K562 (cell line): ENCODE results near the gene KLHL22. TPM values are rescaled to one million over a fixed set of nuclear protein-coding genes. Genes with fewer than 3 reads are reported as not detected.

Source experiments
- FOXK2 ChIP-seq, 2 experiments: fragments of 450-650 bp; IDR thresholded peaks in 1 of 2; conservative IDR thresholded peaks in 1 of 2; 2 replicates each; pipeline ENCODE4 v1.6.1; 2016; ENCODE audit warnings: low read depth in 2 of 2, mild to moderate bottlenecking in 1 of 2
- HDAC8 ChIP-seq: fragments of 450-650 bp; IDR thresholded peaks from 2 replicates; pipeline ENCODE4 v1.6.1; 2016; ENCODE audit warnings: mild to moderate bottlenecking, missing genetic modification characterization, moderate library complexity, missing compliant biosample characterization
- HMG20B ChIP-seq: fragments of 250-450 bp; sonication (Bioruptor Pico); IDR thresholded peaks from 2 replicates; pipeline ENCODE4 v1.5.0; 2021; ENCODE audit warnings: mild to moderate bottlenecking
- IRF2 ChIP-seq: sonication (generic); formaldehyde crosslinking; IDR thresholded peaks from 2 replicates; pipeline ENCODE4 v1.8.1; 2022; ENCODE audit warnings: mild to moderate bottlenecking, missing genetic modification reagents
- MTA1 ChIP-seq: fragments of 450-650 bp; IDR thresholded peaks from 2 replicates; pipeline ENCODE4 v1.6.1; 2017; ENCODE audit warnings: borderline replicate concordance
- RBFOX2 ChIP-seq: fragments of 200-400 bp; formaldehyde crosslinking; IDR thresholded peaks from 2 replicates; pipeline ENCODE4 v1.6.1; 2017; ENCODE audit warnings: low read depth, mild to moderate bottlenecking, low read length, moderate library complexity
- STAT5B ChIP-seq: fragments of 250-450 bp; sonication (Bioruptor Pico); IDR thresholded peaks from 2 replicates; pipeline ENCODE4 v1.8.0; 2021; ENCODE audit warnings: mild to moderate bottlenecking, inconsistent platforms
- TAF1 ChIP-seq: IDR thresholded peaks from 2 replicates; pipeline ENCODE4 v1.6.1; 2011; ENCODE audit warnings: mild to moderate bottlenecking, low read length, moderate library complexity; ENCODE audit not compliant: insufficient read depth, control insufficient read depth, severe bottlenecking; ENCODE audit errors: extremely low read depth
- TEAD4 ChIP-seq, 2 experiments: sonication (generic) in 1 of 2; formaldehyde crosslinking in 1 of 2; IDR thresholded peaks; 2 replicates each; pipeline versions ENCODE4 v1.6.1 to v1.8.0; 2012 to 2022; ENCODE audit warnings: borderline replicate concordance in 1 of 2, inconsistent platforms in 1 of 2, low read length in 1 of 2, mild to moderate bottlenecking in 1 of 2, missing genetic modification reagents in 1 of 2
- YY1 ChIP-seq, 3 experiments: IDR thresholded peaks; 2 replicates each; pipeline ENCODE4 v1.6.1; 2011; ENCODE audit warnings: low read length in 2 of 3, mild to moderate bottlenecking in 2 of 3, moderate library complexity in 2 of 3, borderline replicate concordance in 1 of 3, control low read depth in 1 of 3, low read depth in 1 of 3; ENCODE audit not compliant: insufficient read depth in 3 of 3, insufficient replicate concordance in 2 of 3, control insufficient read depth in 1 of 3, insufficient read length in 1 of 3; ENCODE audit errors: extremely low read depth in 1 of 3
- ZNF699 ChIP-seq: fragments of 250-450 bp; sonication (Bioruptor Pico); IDR thresholded peaks from 2 replicates; pipeline ENCODE4 v1.8.0; 2021; ENCODE audit warnings: mild to moderate bottlenecking, moderate library complexity; ENCODE audit not compliant: insufficient replicate concordance
- ZSCAN29 ChIP-seq: fragments of 450-650 bp; IDR thresholded peaks from 2 replicates; pipeline ENCODE4 v1.6.1; 2017
- polyA plus RNA-seq, 8 experiments: library from polyadenylated mRNA; depleted of rRNA in 4 of 8; stranded (reverse) in 5 of 8; unstranded in 3 of 8; fragments of >200 nt; fragmentation: Nextera tagmentation in 2 of 8; fragmentation: Illumina TruSeq in 1 of 8; extraction: Ambion mirVana in 2 of 8; extraction: Trizol in 1 of 8; gene quantifications; 2 replicates each; pipeline versions ENCODE4 v1.2.1 to v1.2.3, GENCODE V29; 2011 to 2014; ENCODE audit warnings: inconsistent platforms in 1 of 8, missing spikeins in 1 of 8
- total RNA-seq, 7 experiments: library from RNA; depleted of rRNA in 6 of 7; stranded (reverse); fragments of >200 nt in 6 of 7; fragmentation: Illumina TruSeq in 2 of 7; extraction: Trizol in 2 of 7; gene quantifications; 2 replicates each; pipeline versions ENCODE4 v1.2.1 to v1.2.3, GENCODE V29; 2011 to 2021; ENCODE audit warnings: low replicate concordance in 1 of 7
- TF ChIP-seq, protein P1 (sequence below): fragments of 250-450 bp; sonication (Bioruptor Pico); IDR thresholded peaks from 2 replicates; pipeline ENCODE4 v1.5.0; 2022; ENCODE audit warnings: mild to moderate bottlenecking
- TF ChIP-seq, protein P2 (sequence below): fragments of 450-650 bp; IDR thresholded peaks from 2 replicates; pipeline ENCODE4 v1.6.1; 2016; ENCODE audit warnings: borderline replicate concordance
- TF ChIP-seq, protein P3 (sequence below): fragments of 450-650 bp; IDR thresholded peaks from 2 replicates; pipeline ENCODE4 v1.6.1; 2017; ENCODE audit warnings: mild to moderate bottlenecking, moderate library complexity
- TF ChIP-seq, protein P4 (sequence below): fragments of 450-650 bp; IDR thresholded peaks from 2 replicates; pipeline ENCODE4 v1.6.1; 2016

The KLHL22 gene
- total and polyA plus RNA-seq, 9 of the 15 experiments (the other 6 are each of a cell fraction or from before 2014, with no cell fraction given) = 1.3 to 25.6 (median 15.2) TPM

DNA sequence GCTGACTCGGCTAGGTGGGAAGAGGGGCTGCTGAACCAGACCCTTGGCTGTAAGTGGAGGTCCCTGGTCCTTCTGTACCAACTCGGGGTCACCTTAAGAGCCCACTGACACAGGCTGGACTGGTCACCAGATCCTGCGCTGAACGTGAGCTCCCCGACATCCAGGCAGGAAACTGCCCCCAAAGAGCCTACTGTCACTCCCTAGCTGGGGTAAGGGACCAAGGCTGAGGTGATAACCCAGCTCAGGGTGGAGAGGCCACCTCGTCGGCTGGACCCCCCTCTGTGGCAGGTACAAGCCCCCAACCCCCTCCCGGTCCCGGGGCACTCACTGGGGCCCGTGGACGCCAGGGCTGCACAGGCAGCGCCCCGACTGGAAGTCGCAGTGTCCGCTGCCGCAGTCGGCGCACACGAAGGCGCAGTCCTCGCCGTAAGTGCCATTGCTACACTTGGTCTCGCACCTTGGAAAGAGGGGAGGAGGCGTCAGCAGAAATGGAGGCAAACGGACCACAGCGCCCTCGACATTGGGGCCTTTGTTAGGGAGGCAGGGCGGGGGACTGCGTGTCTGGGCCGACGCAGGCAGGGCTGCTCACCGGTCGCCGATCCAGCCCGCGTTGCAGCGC, 65.4 kb downstream of the KLHL22 start (continued):
- TF ChIP-seq TAF1 = no peak
- peak; percentile 12; the same call in 1 of the 2 replicates for TF ChIP-seq IRF2
- TF ChIP-seq, protein P1, sequence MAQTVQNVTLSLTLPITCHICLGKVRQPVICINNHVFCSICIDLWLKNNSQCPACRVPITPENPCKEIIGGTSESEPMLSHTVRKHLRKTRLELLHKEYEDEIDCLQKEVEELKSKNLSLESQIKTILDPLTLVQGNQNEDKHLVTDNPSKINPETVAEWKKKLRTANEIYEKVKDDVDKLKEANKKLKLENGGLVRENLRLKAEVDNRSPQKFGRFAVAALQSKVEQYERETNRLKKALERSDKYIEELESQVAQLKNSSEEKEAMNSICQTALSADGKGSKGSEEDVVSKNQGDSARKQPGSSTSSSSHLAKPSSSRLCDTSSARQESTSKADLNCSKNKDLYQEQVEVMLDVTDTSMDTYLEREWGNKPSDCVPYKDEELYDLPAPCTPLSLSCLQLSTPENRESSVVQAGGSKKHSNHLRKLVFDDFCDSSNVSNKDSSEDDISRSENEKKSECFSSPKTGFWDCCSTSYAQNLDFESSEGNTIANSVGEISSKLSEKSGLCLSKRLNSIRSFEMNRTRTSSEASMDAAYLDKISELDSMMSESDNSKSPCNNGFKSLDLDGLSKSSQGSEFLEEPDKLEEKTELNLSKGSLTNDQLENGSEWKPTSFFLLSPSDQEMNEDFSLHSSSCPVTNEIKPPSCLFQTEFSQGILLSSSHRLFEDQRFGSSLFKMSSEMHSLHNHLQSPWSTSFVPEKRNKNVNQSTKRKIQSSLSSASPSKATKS (CRISPR knock-in tag) = no peak
- TF ChIP-seq, protein P2, sequence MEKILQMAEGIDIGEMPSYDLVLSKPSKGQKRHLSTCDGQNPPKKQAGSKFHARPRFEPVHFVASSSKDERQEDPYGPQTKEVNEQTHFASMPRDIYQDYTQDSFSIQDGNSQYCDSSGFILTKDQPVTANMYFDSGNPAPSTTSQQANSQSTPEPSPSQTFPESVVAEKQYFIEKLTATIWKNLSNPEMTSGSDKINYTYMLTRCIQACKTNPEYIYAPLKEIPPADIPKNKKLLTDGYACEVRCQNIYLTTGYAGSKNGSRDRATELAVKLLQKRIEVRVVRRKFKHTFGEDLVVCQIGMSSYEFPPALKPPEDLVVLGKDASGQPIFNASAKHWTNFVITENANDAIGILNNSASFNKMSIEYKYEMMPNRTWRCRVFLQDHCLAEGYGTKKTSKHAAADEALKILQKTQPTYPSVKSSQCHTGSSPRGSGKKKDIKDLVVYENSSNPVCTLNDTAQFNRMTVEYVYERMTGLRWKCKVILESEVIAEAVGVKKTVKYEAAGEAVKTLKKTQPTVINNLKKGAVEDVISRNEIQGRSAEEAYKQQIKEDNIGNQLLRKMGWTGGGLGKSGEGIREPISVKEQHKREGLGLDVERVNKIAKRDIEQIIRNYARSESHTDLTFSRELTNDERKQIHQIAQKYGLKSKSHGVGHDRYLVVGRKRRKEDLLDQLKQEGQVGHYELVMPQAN = no peak
- TF ChIP-seq HDAC8 (tag) = no peak
- TF ChIP-seq RBFOX2 = no peak
- TF ChIP-seq MTA1 = no peak
- TF ChIP-seq, protein P3, sequence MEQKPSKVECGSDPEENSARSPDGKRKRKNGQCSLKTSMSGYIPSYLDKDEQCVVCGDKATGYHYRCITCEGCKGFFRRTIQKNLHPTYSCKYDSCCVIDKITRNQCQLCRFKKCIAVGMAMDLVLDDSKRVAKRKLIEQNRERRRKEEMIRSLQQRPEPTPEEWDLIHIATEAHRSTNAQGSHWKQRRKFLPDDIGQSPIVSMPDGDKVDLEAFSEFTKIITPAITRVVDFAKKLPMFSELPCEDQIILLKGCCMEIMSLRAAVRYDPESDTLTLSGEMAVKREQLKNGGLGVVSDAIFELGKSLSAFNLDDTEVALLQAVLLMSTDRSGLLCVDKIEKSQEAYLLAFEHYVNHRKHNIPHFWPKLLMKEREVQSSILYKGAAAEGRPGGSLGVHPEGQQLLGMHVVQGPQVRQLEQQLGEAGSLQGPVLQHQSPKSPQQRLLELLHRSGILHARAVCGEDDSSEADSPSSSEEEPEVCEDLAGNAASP = no peak
- TF ChIP-seq FOXK2 (conservative IDR thresholded peaks at IDR 0.05 in 1 of 2, IDR thresholded peaks at IDR 0.05 in 1 of 2; ENCODE audit: low read depth in 2 of 2) = no peak
- TF ChIP-seq YY1 (IDR thresholded peaks at IDR 0.05; ENCODE audit: borderline replicate concordance in 1 of 3, control insufficient read depth in 1 of 3, extremely low read depth in 1 of 3, insufficient read depth in 3 of 3, insufficient read length in 1 of 3, insufficient replicate concordance in 2 of 3, low read depth in 1 of 3, low read length in 2 of 3) = peak in 1 of 3 experiments; percentile 4
- no peak for TF ChIP-seq TEAD4 (IDR thresholded peaks at IDR 0.05; ENCODE audit: low read length)
- 0 out of 2 replicates have a peak, but pooled peaks have one; percentile 14 for TF ChIP-seq TEAD4 (CRISPR knock-in tag; IDR thresholded peaks at IDR 0.05; ENCODE audit: borderline replicate concordance)
- TF ChIP-seq, protein P4, sequence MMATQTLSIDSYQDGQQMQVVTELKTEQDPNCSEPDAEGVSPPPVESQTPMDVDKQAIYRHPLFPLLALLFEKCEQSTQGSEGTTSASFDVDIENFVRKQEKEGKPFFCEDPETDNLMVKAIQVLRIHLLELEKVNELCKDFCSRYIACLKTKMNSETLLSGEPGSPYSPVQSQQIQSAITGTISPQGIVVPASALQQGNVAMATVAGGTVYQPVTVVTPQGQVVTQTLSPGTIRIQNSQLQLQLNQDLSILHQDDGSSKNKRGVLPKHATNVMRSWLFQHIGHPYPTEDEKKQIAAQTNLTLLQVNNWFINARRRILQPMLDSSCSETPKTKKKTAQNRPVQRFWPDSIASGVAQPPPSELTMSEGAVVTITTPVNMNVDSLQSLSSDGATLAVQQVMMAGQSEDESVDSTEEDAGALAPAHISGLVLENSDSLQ = no peak
- TF ChIP-seq STAT5B = no peak
- TF ChIP-seq HMG20B = no peak
- no peak for TF ChIP-seq ZSCAN29
- TF ChIP-seq ZNF699 (CRISPR knock-in tag) = no peak
